Measurements from ENCODE around the gene VASH1.
"Not testable (repeated sequence)": the region's sequence is repeated elsewhere in the genome, so short reads cannot be mapped to it uniquely, and the experiment has no call there.

Gene VASH1

DNA sequence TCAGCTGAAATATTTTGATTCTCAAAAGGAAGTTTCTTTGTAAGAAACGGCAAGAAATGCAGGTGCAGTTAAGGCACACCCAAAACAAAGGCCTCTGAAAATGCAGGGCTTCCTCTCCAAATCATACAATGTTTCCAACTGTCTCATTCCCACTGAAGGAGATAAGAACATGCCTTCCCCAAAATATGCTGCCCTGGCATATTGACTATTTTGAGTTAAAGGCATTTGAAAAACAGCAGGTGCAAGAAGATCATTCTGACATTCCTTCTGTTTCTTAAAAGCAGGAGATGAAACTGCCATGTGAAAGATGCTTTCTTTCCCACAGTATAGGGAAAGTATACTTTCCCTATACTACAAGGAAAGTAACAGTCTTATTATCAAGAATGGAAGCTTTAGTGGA is 33.4 kb upstream of the VASH1 start:
- Mint-ChIP-seq H3K36me3 (ENCODE audit: low read depth) (no peaks in the 10 kb centered on the region), H3K4me3 (no peak overlapping the region), H3K27me3 (peaks cover 34% of the 10 kb centered on the region), H3K9me3 (no peaks in the 10 kb centered on the region), H3K27ac (no peak overlapping the region), H3K4me1 (ENCODE audit: low read depth) (no peaks in the 10 kb centered on the region)

DNA sequence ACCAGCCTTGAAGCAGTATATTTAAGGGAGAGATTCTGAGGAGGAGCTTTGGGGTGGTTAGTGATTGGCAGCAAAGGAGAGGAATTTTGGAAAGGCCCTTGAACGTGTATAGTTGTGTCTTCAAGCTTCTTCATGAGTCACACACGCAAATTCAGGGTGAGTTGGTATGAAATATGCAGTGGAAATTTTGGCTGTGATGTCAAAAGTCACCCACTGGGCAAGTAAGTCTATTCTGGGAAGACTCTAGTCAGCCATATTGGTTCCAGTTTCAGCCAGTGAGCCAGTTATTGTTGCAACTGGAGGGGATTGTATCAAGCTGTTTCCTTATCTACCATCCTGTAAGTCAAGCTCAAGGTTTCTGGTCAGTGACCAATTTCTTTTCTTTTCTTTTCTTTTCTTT is 32.0 kb upstream of the VASH1 start:
- Mint-ChIP-seq H3K27me3 (peaks cover 28% of the 10 kb centered on the region), H3K9me3 (no peaks in the 10 kb centered on the region), H3K27ac (no peak overlapping the region), H3K36me3 (ENCODE audit: low read depth) (no peaks in the 10 kb centered on the region), H3K4me3 (no peak overlapping the region), H3K4me1 (ENCODE audit: low read depth) (no peaks in the 10 kb centered on the region)

DNA sequence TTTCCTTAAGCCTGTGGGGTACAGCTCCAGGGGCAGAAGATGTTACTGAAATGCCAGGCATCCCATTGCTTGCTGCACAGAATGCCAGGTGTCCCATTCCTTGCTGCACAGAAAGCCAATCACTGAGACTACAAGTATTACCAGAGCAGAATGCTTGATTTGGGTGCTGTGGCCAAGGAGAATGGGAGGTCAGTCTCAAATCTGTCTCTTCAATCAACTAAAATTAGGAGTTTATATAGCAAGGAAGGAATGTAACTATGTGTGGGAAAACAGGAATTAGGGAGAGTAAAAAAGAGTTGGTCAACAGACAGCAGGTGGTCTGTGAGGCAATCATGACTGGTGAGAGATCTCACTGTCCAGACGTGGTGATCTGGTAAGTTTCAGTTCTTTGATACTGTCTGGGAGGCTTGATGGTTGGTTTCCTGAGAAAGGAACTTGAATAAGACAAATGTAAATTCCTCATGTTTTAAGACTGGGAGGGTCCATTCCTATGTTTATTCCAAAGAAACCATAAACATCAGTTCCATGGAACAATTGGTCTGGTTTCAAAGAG is 31.2 kb upstream of the VASH1 start:
- H3K36me3 Mint-ChIP-seq (ENCODE audit: low read depth), result no peaks in the 10 kb centered on the region
- H3K4me3 Mint-ChIP-seq, result no peak overlapping the region
- peaks cover 24% of the 10 kb centered on the region for H3K27me3 Mint-ChIP-seq
- H3K27ac Mint-ChIP-seq, result no peak overlapping the region
- H3K4me1 Mint-ChIP-seq (ENCODE audit: low read depth), result no peaks in the 10 kb centered on the region
- H3K9me3 Mint-ChIP-seq, result no peaks in the 10 kb centered on the region

DNA sequence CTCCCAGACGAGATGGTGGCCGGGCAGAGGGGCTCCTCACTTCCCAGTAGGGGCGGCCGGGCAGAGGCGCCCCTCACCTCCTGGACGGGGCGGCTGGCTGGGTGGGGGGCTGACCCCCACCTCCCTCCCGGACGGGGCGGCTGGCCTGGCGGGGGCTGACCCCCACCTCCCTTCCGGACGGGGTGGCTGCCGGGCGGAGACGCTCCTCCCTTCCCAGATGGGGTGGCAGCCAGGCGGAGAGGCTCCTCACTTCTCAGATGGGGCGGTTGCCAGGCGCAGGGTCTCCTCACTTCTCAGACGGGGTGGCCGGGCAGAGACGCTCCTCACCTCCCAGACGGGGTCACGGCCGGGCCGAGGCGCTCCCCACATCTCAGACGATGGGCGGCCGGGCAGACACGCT is 26.8 kb upstream of the VASH1 start:
- peaks cover 29% of the 10 kb centered on the region for H3K27me3 Mint-ChIP-seq
- not testable (repeated sequence) for H3K4me3 Mint-ChIP-seq; H3K4me1 Mint-ChIP-seq (ENCODE audit: low read depth); H3K9me3 Mint-ChIP-seq; H3K36me3 Mint-ChIP-seq (ENCODE audit: low read depth); H3K27ac Mint-ChIP-seq

DNA sequence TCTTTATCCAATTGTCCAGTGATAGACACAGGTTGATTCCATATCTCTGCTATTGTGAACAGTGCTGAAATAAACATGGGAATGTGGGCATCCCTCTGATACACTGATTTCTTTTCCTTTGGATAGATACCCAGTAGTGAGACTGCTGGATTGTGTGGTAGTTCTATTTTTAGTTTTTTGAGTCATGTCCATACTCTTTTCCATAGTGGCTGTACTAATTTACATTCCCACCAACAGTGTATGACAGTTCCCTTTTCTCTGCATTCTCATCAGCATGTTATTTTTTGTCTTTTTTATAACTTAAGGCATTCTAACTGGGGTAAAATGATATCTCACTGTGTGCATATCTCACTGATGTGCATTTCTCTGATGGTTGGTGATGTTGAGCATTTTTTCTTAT is 24.8 kb upstream of the VASH1 start:
- H3K9me3 Mint-ChIP-seq, result peaks cover 21% of the 10 kb centered on the region

DNA sequence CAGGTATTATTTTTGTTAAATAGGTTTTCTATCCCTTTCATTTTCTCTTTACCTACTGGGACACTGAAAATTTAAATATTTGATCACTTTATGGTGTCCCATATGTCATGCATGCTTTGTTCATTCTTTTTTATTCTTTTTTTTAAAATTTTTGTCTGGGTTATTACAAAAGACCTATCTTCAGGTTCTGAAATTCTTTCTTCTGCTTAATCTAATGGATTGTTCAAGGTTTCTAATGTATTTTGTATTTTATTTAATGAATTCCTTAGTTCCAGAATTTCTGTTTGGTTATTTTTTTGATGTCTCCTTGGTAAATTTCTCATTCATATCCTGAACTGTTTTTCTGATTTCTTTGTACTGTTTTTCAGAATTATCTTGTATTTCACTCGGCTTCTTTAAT is 20.2 kb upstream of the VASH1 start:
- no peak overlapping the region for H3K27ac Mint-ChIP-seq
- peaks cover 7% of the 10 kb centered on the region for H3K36me3 Mint-ChIP-seq (ENCODE audit: low read depth)
- H3K27me3 Mint-ChIP-seq, result peaks cover 37% of the 10 kb centered on the region
- no peak overlapping the region for H3K4me3 Mint-ChIP-seq
- no peaks in the 10 kb centered on the region for H3K4me1 Mint-ChIP-seq (ENCODE audit: low read depth)
- H3K9me3 Mint-ChIP-seq, result peaks cover 24% of the 10 kb centered on the region

More for the DNA sequence above, 24.8 kb upstream of the VASH1 start:
- no peaks in the 10 kb centered on the region for H3K4me1 Mint-ChIP-seq (ENCODE audit: low read depth)
- peaks cover 26% of the 10 kb centered on the region for H3K27me3 Mint-ChIP-seq
- H3K4me3 Mint-ChIP-seq, result no peak overlapping the region
- no peak overlapping the region for H3K27ac Mint-ChIP-seq
- H3K36me3 Mint-ChIP-seq (ENCODE audit: low read depth), result peaks cover 7% of the 10 kb centered on the region

DNA sequence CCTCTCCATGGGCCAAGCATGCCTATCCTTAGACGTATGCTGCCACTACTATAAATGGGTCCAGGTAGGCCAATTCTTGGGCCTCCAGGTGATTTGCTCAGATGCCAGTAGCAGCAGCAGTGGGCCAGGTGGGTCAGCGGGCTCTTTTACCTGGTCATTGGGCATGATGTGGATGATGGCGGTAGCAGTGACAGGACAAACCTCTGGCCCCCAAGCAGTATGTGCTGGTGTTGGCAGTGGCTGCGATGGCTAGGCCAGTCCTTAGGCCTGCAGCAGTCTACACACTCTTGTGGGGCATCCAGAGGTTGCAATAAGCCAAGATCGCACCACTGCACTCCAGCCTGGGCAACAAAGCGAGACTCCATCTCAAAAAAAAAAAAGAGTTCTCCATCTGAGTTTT is 19.1 kb upstream of the VASH1 start:
- Mint-ChIP-seq H3K4me3 (no peak overlapping the region), H3K4me1 (ENCODE audit: low read depth) (no peaks in the 10 kb centered on the region), H3K36me3 (ENCODE audit: low read depth) (peaks cover 7% of the 10 kb centered on the region), H3K27me3 (peaks cover 37% of the 10 kb centered on the region), H3K27ac (no peak overlapping the region), H3K9me3 (peaks cover 23% of the 10 kb centered on the region)

DNA sequence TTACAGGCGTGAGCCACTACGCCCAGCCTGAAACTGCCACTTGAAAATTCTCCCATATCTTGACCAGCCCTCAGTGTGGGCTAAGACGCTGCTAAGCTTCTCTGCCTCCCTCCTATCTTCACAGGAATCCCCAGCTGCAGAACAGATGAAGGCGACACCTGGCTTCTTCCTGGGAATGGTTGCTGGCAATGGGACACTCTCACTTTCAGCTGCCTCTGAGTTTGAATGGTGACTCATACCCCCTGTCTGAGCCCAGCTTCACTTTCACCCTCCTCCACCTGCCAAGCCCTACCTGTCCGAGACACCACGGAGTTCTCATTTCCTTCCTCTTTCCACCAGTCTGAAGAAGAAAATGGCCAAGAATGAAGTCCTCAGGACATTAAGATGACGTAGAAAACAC is 18.3 kb upstream of the VASH1 start:
- H3K4me3 Mint-ChIP-seq, result no peak overlapping the region
- peaks cover 23% of the 10 kb centered on the region for H3K9me3 Mint-ChIP-seq
- no peak overlapping the region for H3K27ac Mint-ChIP-seq
- no peaks in the 10 kb centered on the region for H3K4me1 Mint-ChIP-seq (ENCODE audit: low read depth)
- H3K36me3 Mint-ChIP-seq (ENCODE audit: low read depth), result peaks cover 7% of the 10 kb centered on the region
- peaks cover 31% of the 10 kb centered on the region for H3K27me3 Mint-ChIP-seq

DNA sequence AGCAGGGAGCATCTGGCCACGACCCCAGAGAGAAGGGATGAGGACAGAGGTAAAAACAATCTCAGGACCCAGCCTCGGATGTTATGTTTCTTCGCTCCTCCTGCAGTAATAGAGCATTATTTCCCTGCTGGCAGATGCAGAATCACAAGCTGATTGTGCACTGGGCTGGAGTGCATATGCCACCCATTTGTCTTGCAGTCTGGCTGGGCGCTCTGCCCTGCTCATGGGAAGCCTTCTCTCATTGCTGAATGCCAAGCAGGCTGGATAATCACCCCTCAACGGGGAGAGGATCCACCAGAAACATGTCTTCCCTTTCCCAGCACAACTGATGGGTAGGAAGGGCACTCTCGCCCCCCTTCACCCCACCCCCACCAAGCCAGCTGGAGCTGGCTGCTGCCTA is 8.5 kb upstream of the VASH1 start:
- Mint-ChIP-seq H3K27me3 (peaks cover 7% of the 10 kb centered on the region), H3K4me1 (ENCODE audit: low read depth) (no peaks in the 10 kb centered on the region), H3K36me3 (ENCODE audit: low read depth) (no peaks in the 10 kb centered on the region), H3K9me3 (no peaks in the 10 kb centered on the region), H3K4me3 (no peak overlapping the region), H3K27ac (no peak overlapping the region)

DNA sequence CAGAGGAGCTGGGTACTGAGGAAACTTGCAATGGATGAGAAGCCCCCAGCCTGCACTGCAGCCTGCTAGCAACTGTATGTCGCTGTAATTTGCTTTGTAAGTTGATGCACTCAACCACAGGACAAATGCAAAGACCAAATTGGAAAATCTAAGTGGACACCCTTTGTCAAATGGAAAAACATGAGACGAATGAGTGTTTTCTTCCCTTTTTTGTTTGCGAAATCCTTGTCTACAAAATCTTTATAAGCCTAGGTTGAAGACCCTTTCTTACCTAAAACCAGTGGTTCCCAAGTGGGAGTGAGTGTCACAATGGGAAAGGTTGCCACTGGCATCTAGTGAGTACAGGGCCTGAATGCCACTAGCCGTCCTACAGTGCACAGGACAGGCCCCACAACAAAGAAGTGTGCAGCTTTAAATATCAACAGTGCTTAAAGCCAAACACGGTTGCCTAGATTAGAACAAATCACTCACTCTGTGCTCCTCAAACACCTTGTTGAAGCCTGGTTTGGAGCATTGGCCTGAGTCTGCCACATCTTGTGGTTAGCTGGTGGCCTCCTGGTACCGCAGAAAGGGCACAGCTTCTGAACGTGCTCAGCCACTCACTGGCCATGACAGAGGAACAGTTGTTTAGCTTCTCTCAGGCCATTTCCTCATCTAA is 7.6 kb upstream of the VASH1 start:
- Mint-ChIP-seq H3K36me3 (ENCODE audit: low read depth) (no peaks in the 10 kb centered on the region), H3K4me3 (no peak overlapping the region), H3K4me1 (ENCODE audit: low read depth) (no peaks in the 10 kb centered on the region), H3K27me3 (peaks cover 13% of the 10 kb centered on the region), H3K27ac (no peak overlapping the region), H3K9me3 (no peaks in the 10 kb centered on the region)

DNA sequence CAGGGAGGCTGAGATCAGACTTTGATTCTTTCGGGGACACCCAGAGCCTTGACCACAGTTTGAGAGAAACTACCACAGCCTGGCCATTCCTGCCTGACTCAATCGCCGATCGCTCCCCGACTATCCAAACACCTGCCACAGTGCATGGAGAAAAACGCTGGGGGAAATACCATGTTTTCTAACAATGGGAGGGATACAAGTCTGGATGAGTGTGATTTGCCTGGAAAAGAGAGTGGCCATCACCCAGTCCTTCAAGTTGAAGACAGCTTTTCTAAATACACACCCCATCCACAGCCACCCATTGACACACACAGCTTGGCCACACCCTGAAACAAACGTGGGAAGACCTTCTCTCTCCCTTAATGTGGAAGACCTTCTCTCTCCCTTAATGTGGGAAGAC is 6.7 kb upstream of the VASH1 start:
- no peaks in the 10 kb centered on the region for H3K4me1 Mint-ChIP-seq (ENCODE audit: low read depth)
- H3K27me3 Mint-ChIP-seq, result peaks cover 18% of the 10 kb centered on the region
- H3K36me3 Mint-ChIP-seq (ENCODE audit: low read depth), result no peaks in the 10 kb centered on the region
- H3K27ac Mint-ChIP-seq, result no peak overlapping the region
- H3K9me3 Mint-ChIP-seq, result no peaks in the 10 kb centered on the region
- H3K4me3 Mint-ChIP-seq, result no peak overlapping the region

DNA sequence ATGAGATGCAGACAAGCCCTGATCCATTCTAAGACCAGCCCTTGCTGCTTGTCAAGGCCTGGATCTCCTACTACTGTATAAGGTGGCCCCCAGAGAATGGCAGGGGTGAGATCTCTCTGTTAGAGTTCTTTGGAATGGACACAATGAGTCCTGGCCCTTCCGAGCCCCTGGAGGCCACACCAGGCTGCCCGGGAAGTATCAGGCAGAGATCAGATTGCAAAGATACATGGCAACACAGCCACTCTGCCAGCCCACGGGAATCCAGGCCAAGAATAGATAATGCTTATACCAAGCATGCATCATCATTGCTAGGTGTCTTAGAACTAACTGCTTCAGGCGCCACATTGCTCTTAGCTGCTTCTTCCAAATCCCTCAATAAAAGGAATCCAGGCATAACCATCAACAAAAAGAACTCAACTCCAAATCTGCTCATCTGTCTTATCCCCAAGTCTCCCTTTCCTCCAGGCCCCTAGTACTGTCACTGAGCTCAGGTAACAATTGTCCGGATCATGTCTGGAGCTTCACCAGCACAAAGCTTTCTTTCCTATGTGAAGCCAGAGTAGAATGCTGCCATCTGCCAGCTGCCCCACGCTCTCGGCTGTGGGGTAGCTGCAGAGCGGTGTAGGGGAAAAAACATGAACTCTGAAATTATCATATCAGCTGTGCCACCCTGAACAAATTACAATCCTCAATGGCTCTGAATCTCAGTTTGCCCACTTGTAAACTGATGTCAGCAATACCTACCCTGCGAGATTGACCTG is 5.5 kb upstream of the VASH1 start:
- H3K9me3 Mint-ChIP-seq, result no peaks in the 10 kb centered on the region
- H3K36me3 Mint-ChIP-seq (ENCODE audit: low read depth), result no peaks in the 10 kb centered on the region
- no peak overlapping the region for H3K4me3 Mint-ChIP-seq
- H3K27ac Mint-ChIP-seq, result no peak overlapping the region
- H3K4me1 Mint-ChIP-seq (ENCODE audit: low read depth), result peaks cover 3% of the 10 kb centered on the region
- peaks cover 22% of the 10 kb centered on the region for H3K27me3 Mint-ChIP-seq

DNA sequence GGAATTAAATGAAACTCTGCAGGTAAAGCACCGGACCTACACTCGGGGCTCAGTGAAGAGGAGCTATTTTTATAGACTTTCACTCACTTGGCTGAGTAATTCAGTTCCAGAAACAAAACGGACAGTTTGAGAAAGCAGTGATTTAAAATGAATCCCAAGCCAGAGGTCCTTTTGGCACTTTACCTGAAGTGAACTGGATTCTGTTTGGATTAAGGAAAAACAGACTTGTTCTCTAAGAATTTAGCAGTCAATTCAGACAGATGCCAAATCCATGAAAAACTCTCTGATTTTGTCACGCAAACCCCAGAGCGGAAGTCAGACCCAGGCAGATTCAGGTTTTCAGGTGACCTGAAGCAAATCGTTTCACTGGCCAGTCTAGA is 4.9 kb upstream of the VASH1 start:
- Mint-ChIP-seq H3K36me3 (ENCODE audit: low read depth) (no peaks in the 10 kb centered on the region), H3K27ac (no peak overlapping the region), H3K27me3 (peaks cover 24% of the 10 kb centered on the region), H3K4me1 (ENCODE audit: low read depth) (peaks cover 6% of the 10 kb centered on the region), H3K9me3 (no peaks in the 10 kb centered on the region), H3K4me3 (no peak overlapping the region)

DNA sequence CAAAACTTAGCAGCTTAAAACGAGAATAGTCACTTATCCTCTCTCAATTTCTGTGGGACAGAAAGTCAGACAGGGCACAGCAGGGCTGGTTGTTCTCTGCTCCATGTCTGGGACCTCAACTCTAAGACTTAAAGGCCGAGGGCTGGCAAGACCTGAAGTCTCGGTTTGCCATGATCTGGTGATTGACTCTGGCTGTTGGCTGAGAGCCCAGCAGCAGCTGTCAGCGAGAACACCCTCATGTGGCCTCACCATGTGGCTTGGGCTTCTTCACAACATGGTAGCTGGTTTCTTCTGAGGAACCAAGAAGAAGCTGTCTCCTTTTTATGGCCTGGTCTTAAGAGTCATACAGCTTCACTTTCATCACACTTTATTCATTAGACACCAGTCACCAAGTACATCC is 1.7 kb upstream of the VASH1 start:
- H3K4me1 Mint-ChIP-seq (ENCODE audit: low read depth), result peaks cover 12% of the 10 kb centered on the region
- peaks cover 48% of the 10 kb centered on the region for H3K27me3 Mint-ChIP-seq
- no peak overlapping the region for H3K27ac Mint-ChIP-seq
- H3K36me3 Mint-ChIP-seq (ENCODE audit: low read depth), result no peaks in the 10 kb centered on the region
- no peaks in the 10 kb centered on the region for H3K9me3 Mint-ChIP-seq
- H3K4me3 Mint-ChIP-seq, result no peak overlapping the region

DNA sequence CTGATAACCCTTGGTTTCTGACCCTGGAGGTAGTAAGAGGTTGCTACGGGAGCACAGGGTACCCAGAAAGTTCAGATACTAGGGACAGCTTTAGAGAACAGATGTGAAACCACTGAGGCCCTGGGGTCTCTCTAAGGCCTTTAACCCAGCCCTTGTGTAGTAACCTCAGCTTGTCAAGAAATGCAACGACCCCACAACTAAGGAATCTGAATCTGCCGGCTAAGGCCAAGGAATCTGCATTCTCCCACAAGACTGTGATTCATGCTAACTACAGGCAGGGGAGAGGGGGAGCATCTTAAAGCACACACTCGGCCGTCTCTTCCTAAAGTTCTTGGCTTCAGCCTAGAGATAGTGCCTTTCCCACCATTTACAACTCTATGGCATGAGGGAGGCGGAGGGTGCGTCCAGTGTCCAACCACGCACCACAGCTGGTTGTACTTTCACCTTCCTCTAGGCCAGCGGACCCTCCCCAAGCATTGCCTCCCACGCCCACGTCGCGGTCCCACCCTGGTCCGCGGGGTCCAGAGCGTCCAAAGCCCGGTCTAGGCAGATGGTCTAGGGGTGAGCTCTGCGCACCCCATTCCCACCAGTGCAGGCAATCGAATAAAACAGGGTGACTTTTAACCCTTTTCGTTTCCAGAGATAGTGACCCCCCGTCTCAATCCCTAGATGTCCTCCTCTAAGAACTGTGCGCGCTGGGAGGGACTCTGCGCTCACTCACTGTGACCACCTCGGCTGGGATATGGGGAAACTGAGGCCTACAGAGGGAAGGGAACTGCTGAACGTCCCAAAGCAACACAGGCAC is 735 bp upstream of the VASH1 start:
- H3K27ac Mint-ChIP-seq, result no peak overlapping the region
- peak overlapping the region; percentile 66 for H3K4me3 Mint-ChIP-seq

More for the DNA sequence above, 735 bp upstream of the VASH1 start:
- Mint-ChIP-seq H3K36me3 (ENCODE audit: low read depth) (no peaks in the 10 kb centered on the region), H3K27me3 (peaks cover 48% of the 10 kb centered on the region), H3K9me3 (no peaks in the 10 kb centered on the region), H3K4me1 (ENCODE audit: low read depth) (peaks cover 12% of the 10 kb centered on the region)

All from stimulated activated naive CD8-positive, alpha-beta T cell treated with anti-CD3 and anti-CD28 coated beads, Interleukin-15, Interleukin-2, amounts not matched to agents 100 ng/mL and 50 ng/mL, for 24 hours (primary cell).